Bone marrow (tissue), 2 donors: ENCODE measurements around the gene RUNX3.
"Not testable (repeated sequence)": the region's sequence is repeated elsewhere in the genome, so short reads cannot be mapped to it uniquely, and the experiment has no call there.

Experiments used
- DNase-seq, 2 donors: peaks; one replicate each; lab custom pipeline; 2025; lab: John Stamatoyannopoulos, UW

RUNX3 gene

GRCh38 chr1:24930260-24931145, at the start of gene RUNX3:
Gene RUNX3, minus strand, starts transcription at chr1:24930276. Its CDS starts 408 bp downstream, at chr1:24929868.
- peak; percentile 66 to 82 for DNase-seq

DNA sequence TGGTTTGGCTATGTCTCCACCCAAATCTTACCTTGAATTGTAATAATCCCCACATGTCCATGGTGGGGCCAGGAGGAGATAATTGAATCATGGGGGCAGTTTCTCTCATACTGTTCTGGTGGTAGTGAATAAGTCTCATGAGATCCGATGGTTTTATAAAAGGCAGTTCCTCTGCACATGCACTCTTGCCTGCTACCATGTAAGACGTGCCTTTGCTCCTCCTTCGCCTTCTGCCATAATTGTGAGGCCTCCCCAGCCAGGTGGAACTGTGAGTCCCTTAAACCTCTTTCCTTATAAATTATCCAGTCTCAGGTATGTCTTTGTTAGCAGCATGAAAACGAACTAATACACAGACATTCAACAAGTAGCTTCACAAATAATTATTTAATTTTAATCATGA, 49.2 kb upstream of the RUNX3 start:
- DNase-seq, result not testable (repeated sequence)

DNA sequence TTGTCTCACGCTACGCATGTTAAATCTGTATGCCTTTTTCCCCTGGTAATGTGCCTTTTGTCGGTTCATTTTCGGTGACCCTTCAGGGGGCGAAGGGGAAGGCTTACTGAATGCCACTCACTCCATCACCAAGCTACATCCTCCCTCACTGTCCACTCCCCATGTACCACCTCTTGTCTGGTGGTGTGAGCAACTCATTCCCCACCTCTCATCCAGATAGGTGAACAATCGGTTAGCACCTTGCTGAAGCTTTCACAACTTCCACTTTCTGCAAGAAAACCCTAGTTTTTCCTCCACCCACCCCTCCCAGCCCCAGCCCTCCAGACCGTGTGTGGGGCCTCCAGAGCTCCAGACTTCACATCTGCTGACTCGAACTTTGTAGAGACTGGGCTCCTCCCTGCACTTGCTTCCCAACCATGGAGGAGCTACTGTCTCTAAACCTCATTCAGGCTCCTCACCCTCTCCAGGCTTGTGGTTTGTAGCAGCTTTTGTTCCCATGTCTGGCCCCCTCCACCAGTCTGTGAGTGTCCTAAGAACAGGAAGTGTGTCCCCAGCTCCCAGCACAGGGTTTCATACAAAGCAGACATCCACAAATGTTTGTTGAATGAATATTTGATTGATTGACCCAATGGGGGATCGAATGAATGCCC, 48.4 kb upstream of the RUNX3 start:
- DNase-seq, result peak in 1 of 2 donors; percentile 22

DNA sequence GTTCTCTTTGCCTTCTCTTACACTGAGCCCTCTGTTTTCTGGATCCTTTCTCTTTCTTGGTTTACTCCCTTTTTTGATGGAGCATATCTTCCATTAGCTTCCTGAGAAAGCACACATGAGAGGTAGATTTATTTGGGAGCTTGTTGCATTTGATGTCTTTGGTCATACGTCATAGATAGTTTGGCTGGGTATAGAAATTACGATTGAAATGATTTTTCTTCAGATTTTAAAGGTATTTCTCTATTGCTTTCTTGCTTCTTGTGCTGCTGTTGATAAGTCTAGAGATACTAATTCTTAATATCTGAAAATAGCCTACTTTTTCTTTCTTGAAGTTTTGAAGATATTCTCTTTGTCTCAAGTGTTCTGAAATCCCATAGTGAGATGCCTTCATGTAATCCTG, 45.3 kb upstream of the RUNX3 start:
- no peak for DNase-seq

- DNase-seq, result no peak
Measured at GRCh38 chr1:24973315-24973714, 43.2 kb upstream of the RUNX3 start.

- no peak for DNase-seq
Measured at GRCh38 chr1:24972915-24973242, 42.8 kb upstream of the RUNX3 start.

DNA sequence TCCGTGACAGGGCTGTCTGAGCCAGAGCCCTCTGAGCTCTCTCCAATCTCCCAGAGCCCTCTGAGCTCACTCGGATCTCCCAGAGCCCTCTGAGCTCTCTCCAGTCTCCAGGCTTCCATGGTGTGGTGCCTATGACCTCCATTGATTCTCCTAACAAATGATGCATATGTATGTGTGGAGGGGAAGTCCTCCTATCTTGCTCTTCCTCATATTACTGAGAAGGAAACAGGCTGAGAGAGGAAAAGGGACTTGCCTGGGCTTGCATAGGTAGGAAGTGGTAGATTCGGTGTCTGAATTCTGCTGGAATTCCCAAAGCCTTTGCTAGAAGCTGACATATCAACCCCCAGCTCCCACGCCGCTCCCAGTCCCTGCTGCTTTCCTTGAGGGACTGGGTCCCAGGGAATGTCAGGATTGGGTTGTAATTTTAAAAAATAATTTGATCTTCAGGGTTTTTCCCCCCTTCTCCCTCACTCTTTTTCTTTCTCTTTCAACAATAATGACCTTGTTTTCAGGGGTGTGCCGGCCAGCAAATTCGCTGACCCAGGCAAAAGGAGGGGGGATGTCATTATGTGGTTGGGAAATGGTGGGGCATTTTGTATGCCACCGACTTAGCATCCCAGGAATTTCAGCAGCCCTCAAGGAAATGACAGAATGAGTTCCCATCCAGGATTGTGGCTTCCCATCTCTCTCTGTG, 42.3 kb upstream of the RUNX3 start:
- no peak for DNase-seq

- DNase-seq, result peak in 1 of 2 donors; percentile 44
Measured at GRCh38 chr1:24970926-24971875, 41.1 kb upstream of the RUNX3 start.

- no peak for DNase-seq
Measured at GRCh38 chr1:24970399-24970753, 40.3 kb upstream of the RUNX3 start.

DNA sequence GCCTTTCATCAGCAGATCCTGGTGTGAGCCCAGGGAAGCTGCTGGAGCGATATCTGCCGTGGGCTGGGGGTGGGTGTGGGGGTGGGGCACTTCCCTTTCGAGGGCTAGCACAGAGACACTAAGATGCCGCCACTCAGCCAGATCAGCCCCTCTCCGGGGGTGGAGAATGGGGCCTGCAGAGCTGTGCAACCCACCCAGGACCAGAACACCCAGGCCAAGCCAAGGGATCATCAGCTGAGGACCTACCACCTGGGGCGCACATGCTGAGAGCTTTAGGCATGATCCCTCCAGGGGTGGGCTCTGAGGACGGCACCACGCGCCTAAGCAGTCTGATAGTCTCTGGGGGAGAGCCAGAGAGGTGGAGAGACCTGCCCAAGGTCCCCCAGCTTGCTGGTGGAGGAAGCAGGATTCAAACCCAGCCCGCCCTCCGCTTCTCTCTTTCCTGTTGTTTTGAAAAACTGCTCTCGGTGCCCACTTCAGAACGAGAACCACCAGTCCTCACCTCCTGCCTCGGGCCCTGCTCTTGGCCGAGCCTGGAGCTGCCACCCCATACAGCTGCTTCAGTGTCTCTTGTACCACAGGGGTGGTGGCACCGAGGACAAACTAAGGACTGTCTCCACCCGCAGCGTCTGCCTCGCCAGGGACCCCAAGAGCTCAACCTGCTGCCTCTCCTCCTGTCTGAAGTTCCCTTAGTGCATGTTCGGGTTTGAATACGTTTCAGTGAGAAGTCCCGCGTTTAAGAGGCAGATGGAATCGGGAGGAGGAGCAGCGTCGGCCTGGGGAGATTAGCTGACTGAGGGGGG, 39.7 kb upstream of the RUNX3 start:
- no peak for DNase-seq

DNA sequence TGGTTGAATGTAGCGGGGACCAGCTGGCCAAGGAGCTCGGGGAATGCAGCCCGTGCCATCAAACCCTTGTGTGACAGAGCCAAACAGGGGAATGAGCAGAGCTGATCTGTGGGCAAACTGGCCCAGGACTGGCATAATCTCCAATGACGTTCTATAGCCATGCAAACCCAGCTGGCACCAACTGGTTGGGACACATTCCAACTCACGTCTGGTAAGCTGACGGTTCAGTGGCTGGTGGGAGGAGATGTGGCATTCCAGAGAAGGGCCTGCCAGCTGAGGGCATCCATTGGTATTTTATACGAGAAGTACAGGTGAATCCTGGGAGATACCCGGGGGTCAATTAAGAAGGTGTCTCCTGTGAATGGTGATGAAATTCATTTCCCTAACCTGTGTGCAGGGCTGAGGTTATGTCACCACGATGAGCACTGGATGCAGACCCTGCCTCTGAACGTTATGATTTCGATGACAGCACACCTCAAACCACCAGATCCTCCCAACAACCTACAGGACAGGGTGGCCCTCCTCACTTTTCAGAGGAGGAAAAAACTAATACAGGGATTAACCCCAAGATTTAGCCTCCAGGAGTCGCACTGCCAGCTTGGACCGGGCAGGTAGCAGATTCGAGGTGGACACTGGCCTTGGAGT, 39.0 kb upstream of the RUNX3 start:
- DNase-seq, result no peak

- no peak for DNase-seq
Measured at GRCh38 chr1:24967962-24968361, 37.9 kb upstream of the RUNX3 start.

DNA sequence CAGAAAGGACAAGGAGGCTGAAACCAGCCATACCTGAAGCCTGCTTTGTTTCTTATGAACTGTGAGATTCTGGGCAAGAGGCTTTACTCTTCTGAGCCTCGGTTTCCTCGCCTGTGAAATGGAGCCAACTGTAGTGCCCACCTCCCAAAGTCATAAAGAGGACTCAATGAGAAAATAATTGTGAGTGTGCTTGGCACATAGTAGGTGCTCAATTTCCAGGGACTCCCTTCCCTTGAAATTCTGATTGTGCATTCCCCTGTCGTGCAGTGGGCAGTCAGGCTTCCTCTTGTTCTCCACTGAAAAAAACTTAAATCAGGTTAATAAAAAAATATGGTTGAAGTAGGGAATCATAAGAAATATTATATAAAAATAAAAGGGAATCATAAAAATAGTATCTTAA, 37.5 kb upstream of the RUNX3 start:
- no peak for DNase-seq

DNA sequence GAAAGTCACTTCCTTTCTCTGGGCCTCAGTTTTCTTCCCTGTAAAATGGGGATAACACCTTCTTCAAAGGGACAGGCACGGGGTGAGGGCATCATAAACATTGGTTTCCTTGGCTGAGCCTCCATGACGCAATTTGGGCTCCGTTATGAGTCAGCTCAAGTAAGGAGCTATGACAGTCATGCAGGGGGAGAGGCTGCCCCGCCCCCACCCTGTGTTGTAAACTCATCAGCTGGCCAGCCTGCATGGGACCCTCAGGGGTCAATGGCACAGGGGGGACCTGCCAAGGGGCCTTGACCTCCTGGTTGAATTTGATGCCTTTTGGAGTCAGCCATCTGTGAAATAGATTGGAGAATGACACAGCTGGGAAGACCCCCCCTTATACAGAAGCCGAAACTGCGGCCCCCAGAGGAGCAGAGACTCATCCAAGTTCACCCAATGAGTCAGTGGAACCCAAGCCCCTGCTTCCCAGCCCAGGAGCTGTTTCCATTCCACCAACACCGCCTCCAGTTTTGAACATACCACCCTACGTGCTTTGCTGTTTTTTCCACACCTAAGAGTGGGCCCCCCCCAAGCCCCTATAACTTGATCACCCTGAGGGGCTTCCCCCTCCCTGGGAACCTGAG, 36.8 kb upstream of the RUNX3 start:
- peak in 1 of 2 donors; percentile 34 for DNase-seq

- no peak for DNase-seq
Measured at GRCh38 chr1:24966121-24966723, 36.1 kb upstream of the RUNX3 start.

- DNase-seq, result no peak
Measured at GRCh38 chr1:24965571-24965930, 35.5 kb upstream of the RUNX3 start.

GRCh38 chr1:24964811-24965570, 34.9 kb upstream of the RUNX3 start:
- DNase-seq, result peak in 1 of 2 donors; percentile 48

GRCh38 chr1:24963943-24964693, 34.0 kb upstream of the RUNX3 start:
- no peak for DNase-seq
